ENCODE results near the gene SPG7.

Gene SPG7

GRCh38 chr16:89517128-89517527, 8.9 kb downstream of the SPG7 start:
- no peak for DNase-seq (ENCODE audit: low read depth in 2 of 2)

GRCh38 chr16:89519881-89520280, 11.7 kb downstream of the SPG7 start:
- no peak for DNase-seq (ENCODE audit: low read depth in 2 of 2)

- DNase-seq (ENCODE audit: low read depth in 2 of 2): no peak
Measured at GRCh38 chr16:89522287-89522686, 14.1 kb downstream of the SPG7 start.

GRCh38 chr16:89523680-89524344, 15.6 kb downstream of the SPG7 start:
- no peak for DNase-seq (ENCODE audit: low read depth in 2 of 2)

- no peak for DNase-seq (ENCODE audit: low read depth in 2 of 2)
Measured at GRCh38 chr16:89525146-89525913, 17.1 kb downstream of the SPG7 start.

- no peak for DNase-seq (ENCODE audit: low read depth in 2 of 2)
Measured at GRCh38 chr16:89529097-89529496, 20.9 kb downstream of the SPG7 start.

- no peak for DNase-seq (ENCODE audit: low read depth in 2 of 2)
Measured at GRCh38 chr16:89530401-89531381, 22.5 kb downstream of the SPG7 start.

GRCh38 chr16:89531821-89532526, 23.8 kb downstream of the SPG7 start:
- no peak for DNase-seq (ENCODE audit: low read depth in 2 of 2)

- no peak for DNase-seq (ENCODE audit: low read depth in 2 of 2)
Measured at GRCh38 chr16:89534252-89534756, 26.1 kb downstream of the SPG7 start.

GRCh38 chr16:89536371-89536770, 28.2 kb downstream of the SPG7 start:
- DNase-seq (ENCODE audit: low read depth in 2 of 2): no peak

- DNase-seq (ENCODE audit: low read depth in 2 of 2): no peak
Measured at GRCh38 chr16:89536886-89537548, 28.8 kb downstream of the SPG7 start.

- no peak for DNase-seq (ENCODE audit: low read depth in 2 of 2)
Measured at GRCh38 chr16:89537549-89537925, 29.3 kb downstream of the SPG7 start.

GRCh38 chr16:89538286-89538685, 30.1 kb downstream of the SPG7 start:
- no peak for DNase-seq (ENCODE audit: low read depth in 2 of 2)

- no peak for DNase-seq (ENCODE audit: low read depth in 2 of 2)
Measured at GRCh38 chr16:89540557-89540956, 32.4 kb downstream of the SPG7 start.

GRCh38 chr16:89541792-89542191, 33.6 kb downstream of the SPG7 start:
- no peak for DNase-seq (ENCODE audit: low read depth in 2 of 2)

GRCh38 chr16:89544113-89544512, 35.9 kb downstream of the SPG7 start:
- no peak for DNase-seq (ENCODE audit: low read depth in 2 of 2)

GRCh38 chr16:89544713-89545043, 36.5 kb downstream of the SPG7 start:
- DNase-seq (ENCODE audit: low read depth in 2 of 2): no peak

- no peak for DNase-seq (ENCODE audit: low read depth in 2 of 2)
Measured at GRCh38 chr16:89545044-89545830, 37.0 kb downstream of the SPG7 start.

GRCh38 chr16:89545831-89546574, 37.8 kb downstream of the SPG7 start:
- DNase-seq (ENCODE audit: low read depth in 2 of 2): no peak
